22Rv1 (cell line): ENCODE data around the gene DNAJB12.
A peak's percentile ranks its signal among the peaks of the same experiment; 100 is the strongest.

ENCODE experiments used
- H3K27ac ChIP-seq: fragments of 450-650 bp; 2 replicates; pipeline ENCODE4 v1.5.1; 2017
- ZFX ChIP-seq: fragments of 450-650 bp; IDR thresholded peaks from 2 replicates; pipeline ENCODE4 v1.6.1; 2017; ENCODE audit warnings: antibody characterized with exemption, borderline replicate concordance
- TF ChIP-seq, protein P1 (sequence below): fragments of 450-650 bp; IDR thresholded peaks from 2 replicates; pipeline ENCODE4 v1.5.1; 2017; ENCODE audit warnings: mild to moderate bottlenecking

DNAJB12 gene

DNA sequence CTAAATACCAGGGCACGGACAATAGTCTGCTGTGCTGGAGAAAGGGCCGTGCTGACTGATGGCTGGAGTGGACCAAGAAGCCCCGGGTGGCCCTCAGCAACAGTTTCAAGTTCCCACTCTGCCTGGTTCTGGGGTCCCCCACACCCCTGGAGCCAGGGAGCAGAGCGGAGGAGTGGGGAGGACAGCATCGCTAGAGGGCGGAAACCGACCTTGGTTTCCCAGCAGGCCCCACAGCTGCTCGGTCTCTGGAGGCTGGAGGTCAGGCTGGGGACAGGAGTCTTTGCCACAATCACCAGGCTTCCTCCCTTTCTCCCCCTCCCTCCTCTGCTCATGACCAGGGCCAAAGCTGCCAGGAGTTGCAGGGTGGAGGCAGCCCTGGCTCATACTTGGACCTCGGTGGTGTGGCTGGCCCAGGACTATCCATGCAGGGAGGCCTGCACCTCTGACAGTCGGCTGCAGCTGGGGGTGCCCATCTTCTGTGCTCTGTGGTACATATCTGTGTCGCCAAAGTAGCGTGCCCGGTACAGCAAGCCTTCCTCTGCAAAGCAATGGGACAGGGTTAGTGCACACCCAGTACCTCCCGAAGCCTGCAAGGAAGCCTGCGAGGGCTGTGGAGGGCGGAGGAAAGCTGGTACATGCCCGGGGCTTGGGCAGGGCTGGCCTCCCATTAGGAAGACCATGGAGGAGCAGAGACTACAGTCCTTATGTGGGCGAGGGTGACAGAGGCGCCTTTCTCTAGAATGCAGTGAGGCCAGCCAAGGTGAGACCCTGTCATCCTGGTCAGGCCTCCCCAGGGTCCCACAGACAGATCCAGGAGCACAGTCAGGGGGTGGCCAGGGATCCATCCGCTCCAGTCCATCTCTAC is 19.1 kb downstream of the DNAJB12 start:
- TF ChIP-seq, protein P1, sequence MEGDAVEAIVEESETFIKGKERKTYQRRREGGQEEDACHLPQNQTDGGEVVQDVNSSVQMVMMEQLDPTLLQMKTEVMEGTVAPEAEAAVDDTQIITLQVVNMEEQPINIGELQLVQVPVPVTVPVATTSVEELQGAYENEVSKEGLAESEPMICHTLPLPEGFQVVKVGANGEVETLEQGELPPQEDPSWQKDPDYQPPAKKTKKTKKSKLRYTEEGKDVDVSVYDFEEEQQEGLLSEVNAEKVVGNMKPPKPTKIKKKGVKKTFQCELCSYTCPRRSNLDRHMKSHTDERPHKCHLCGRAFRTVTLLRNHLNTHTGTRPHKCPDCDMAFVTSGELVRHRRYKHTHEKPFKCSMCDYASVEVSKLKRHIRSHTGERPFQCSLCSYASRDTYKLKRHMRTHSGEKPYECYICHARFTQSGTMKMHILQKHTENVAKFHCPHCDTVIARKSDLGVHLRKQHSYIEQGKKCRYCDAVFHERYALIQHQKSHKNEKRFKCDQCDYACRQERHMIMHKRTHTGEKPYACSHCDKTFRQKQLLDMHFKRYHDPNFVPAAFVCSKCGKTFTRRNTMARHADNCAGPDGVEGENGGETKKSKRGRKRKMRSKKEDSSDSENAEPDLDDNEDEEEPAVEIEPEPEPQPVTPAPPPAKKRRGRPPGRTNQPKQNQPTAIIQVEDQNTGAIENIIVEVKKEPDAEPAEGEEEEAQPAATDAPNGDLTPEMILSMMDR, result no peak
- TF ChIP-seq ZFX, result no peak
- H3K27ac ChIP-seq, result no peak overlapping the region

DNA sequence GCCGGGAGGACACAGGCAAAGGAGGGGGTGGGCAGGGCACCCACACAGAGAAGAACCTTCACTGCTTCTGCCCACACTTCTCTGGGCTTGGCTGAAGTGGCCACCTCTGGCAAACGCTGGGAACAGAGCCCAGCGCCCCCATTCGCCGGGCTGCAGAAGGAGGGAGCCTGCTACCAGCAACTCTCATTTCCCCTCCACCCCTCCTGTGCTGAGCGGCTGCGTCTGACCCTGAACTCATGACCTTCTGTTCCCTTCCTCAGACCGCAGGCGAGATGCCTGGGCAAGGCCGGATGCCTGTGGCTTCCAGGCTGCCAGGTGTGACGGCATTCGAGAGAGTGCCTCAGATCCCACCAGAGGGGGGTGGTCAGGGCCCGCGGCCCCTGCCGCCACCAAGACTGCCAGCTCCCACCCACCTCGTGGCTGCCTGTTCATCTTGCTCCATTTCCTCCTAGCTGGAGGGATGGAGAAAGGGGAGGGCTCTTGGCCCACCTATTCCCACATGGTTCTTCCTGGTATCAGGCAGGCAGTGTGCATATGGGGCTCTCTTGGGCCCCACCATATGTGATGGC is 19.8 kb downstream of the DNAJB12 start:
- H3K27ac ChIP-seq, result peak overlapping the region; percentile 98; the same call in 1 of the 2 replicates
- TF ChIP-seq ZFX, result no peak
- TF ChIP-seq, protein P1, result no peak

DNA sequence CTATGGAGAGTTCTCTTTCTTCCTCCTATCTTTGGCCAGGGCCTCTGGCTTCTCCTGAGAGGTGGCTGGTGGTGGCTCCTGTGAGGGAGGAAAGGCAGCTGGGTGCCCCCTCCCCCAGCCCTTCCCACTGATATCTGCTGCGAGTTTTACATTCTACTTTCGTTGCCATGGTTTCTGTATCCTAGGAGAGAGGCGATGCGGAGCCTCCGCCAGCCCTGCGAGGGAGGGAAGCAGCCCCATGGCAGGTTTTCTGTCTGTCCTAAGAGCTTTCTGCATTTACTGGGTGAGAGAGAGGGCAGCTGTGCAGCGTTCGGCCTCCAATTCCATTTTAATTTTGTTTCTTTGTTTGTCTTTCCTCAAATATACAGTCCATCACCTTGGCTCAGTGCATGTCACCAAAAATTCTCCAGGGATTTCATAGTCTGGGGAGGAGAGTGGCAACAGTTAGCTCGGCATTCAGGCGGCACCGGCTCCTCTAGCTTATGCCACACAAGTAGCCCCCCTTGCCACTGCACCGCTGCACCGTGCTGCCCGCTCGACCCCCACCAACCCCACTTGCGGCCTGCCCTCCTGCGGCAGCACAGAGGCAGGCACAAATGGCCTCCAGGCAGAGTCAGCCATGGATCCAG is 20.4 kb downstream of the DNAJB12 start:
- H3K27ac ChIP-seq, result peak overlapping the region; percentile 98
- TF ChIP-seq ZFX, result no peak
- TF ChIP-seq, protein P1, result no peak

DNA sequence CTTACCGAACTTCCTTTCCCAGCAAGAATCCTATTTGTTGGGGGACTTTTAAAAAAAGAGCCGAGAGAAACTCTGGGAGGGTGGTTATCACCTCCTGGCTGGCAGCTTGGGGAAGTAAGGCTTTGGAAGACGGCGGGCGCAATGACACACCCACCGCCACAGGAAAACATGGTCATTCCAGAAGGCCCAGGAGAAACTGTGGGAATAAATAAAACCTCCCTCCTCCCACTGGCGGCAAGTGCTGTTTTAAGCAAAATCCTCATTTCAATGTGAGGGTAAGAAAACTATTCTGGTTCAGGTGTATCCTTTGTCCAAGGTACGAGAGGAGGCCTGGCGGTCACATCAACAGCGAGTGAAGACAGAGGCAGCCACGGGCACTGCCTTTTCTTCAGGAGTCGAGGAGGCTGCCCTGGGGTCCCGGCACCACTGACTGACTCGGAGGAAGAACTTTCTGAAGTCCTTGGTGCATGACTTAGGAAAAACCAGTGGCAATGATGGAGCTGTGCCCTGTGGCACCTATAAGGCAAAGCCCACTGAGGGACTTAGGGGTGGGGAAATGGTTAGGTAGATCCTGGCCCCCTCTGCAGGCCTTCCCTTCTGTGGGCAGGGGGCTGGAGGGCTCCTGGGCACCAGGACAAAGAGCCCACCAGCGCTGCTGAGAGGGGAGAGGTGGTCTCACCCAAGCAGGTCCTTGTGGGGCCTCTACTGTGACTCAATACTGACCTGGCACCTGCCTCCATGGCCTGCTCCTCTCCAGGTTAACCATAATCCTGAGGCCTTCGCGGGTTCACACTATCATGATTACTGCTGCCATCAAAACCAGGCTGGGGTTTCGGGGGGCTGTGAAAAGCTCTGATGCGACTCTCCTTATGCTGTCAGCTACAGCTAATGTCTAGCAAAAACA is 21.4 kb downstream of the DNAJB12 start:
- H3K27ac ChIP-seq, result peak overlapping the region; percentile 98
- TF ChIP-seq ZFX, result no peak
- TF ChIP-seq, protein P1, result no peak

DNA sequence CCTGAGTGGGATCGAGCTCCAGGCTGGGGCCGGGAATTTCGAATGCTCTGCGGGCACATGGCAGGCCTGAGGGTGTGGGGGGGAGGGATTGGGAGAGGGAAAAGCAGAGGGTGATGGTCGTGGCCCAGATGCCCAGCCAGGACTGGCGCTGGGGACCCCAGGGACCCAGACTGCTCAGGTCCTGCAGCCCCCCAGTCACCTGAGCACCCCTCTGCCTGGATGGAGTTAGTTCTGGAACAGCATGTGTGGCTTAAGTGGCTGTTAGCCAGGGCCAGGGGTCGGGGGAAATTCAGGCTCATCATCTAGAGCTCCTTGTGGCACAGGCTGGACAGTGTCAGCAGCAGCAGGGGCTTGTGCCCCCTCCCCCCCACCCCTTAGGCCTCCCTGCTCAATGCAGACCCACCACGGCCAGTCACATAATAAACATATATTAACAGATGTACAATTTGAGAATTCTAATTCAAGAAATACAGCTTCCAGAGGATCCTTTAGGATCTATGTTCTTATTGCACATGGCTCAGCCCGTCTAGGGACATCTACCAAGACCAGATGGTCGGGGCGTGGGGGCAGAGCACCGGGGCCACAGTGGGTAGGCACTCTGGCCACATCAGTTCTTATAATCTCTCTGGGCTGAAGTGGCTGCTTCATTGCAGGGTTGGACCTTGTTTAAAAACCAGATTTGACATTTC is 22.2 kb downstream of the DNAJB12 start:
- no peak for TF ChIP-seq ZFX
- TF ChIP-seq, protein P1, result no peak
- peak overlapping the region; percentile 98 for H3K27ac ChIP-seq

DNA sequence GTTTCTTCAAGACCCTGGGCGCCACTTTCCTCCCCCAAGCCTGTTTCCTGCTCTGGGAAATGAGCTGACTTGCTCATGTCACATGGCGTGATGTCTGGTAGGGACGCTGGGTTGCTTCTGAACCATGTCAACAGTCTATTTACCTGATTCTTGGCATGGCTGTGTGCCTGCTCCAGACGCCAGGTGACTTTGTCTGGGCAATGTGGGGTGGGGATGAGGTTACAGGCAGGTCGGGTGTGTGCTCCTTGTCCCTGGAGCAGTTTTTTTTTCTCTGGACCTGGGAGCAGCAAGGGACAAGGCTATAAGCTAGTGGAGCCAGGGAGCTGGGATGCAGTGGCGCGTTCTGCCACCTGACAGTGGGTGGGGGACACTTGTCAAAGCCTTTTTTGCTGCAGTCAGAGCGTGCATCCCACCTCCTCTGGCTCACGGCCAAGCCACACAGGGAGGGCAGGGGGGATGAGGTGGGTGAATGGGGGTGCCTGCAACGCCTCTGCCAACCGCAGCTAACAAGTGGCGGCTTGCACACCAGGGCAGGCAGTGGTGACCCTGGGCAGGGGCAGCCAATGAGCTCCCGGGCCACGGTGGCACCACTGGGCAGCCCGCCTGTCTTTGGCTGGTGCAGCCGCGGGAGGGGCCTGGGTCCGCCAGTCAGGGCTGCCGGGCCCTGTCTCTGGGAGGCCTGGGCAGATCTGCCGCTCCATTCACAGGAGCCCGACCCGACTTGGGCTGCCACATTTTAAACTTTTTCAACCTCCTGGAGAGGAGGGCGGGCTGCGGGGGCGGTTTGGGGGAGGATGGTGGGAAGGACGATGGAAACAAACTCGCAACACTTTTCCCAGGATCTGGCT is 22.9 kb downstream of the DNAJB12 start:
- peak overlapping the region; percentile 98 for H3K27ac ChIP-seq
- TF ChIP-seq, protein P1, result peak; percentile 58
- no peak for TF ChIP-seq ZFX
